A673 (cell line): ENCODE measurements around the gene RING1. TPM values are rescaled to one million over a fixed set of nuclear protein-coding genes. Genes with fewer than 3 reads are reported as not detected.

ENCODE experiments used
- BruUV-seq: library from RNA; stranded (reverse); fragments of 400-500 nt; replicated peaks from 2 replicates; lab custom pipeline; 2021; lab: Mats Ljungman, UMichigan
- CTCF ChIA-PET: fragments of 300-600 bp; sonication (Branson Sonifier 250); formaldehyde crosslinking; loops from one replicate; lab custom pipeline; 2022; ENCODE audit warnings: antibody characterized with exemption; lab: Charles Lee
- POLR2A ChIA-PET: fragments of 300-600 bp; sonication (Branson Sonifier 250); formaldehyde crosslinking; loops from one replicate; lab custom pipeline; 2022; ENCODE audit warnings: antibody characterized with exemption; ENCODE audit not compliant: low non-redundant PET; lab: Charles Lee
- DNase-seq: peaks from one replicate; pipeline ENCODE4 v3.0.0-alpha.2; 2015; ENCODE audit warnings: low spot score
- H3K27ac ChIP-seq: fragments of 200-600 bp; sonication (generic); 2 replicates; pipeline ENCODE4 v1.5.1; 2016; ENCODE audit warnings: mixed run types, low read depth, mild to moderate bottlenecking, mixed read lengths, antibody characterized with exemption, low read length; ENCODE audit not compliant: poor library complexity, severe bottlenecking
- H3K27me3 ChIP-seq: fragments of 200-600 bp; sonication (generic); replicated peaks from 2 replicates; pipeline ENCODE4 v1.6.1; 2017; ENCODE audit warnings: mixed run types, low read depth, mild to moderate bottlenecking, mixed read lengths, antibody characterized with exemption, low read length; ENCODE audit not compliant: insufficient read depth, poor library complexity
- H3K36me3 ChIP-seq: fragments of 200-600 bp; sonication (generic); 2 replicates; pipeline ENCODE4 v1.6.1; 2016; ENCODE audit warnings: mixed run types, mild to moderate bottlenecking, mixed read lengths, antibody characterized with exemption, low read length; ENCODE audit not compliant: insufficient read depth, poor library complexity, severe bottlenecking
- H3K4me1 ChIP-seq: fragments of 200-600 bp; sonication (generic); 2 replicates; pipeline ENCODE4 v1.6.1; 2017; ENCODE audit warnings: mixed run types, mild to moderate bottlenecking, mixed read lengths, antibody characterized with exemption, low read length; ENCODE audit not compliant: insufficient read depth, poor library complexity, severe bottlenecking
- H3K4me3 ChIP-seq: fragments of 200-600 bp; sonication (generic); 2 replicates; pipeline ENCODE4 v1.5.1; 2016; ENCODE audit warnings: low read depth, mixed run types, mild to moderate bottlenecking, mixed read lengths, low read length; ENCODE audit not compliant: poor library complexity, severe bottlenecking
- H3K9me3 ChIP-seq: fragments of 200-600 bp; sonication (generic); 2 replicates; pipeline ENCODE4 v1.6.1; 2016; ENCODE audit warnings: mixed run types, low read depth, mild to moderate bottlenecking, mixed read lengths, antibody characterized with exemption, low read length; ENCODE audit not compliant: poor library complexity, severe bottlenecking
- CTCF ChIP-seq: fragments of 300-800, 200-600 bp; sonication (generic); conservative IDR thresholded peaks from 2 replicates; pipeline ENCODE4 v1.5.1; 2017; ENCODE audit warnings: low read depth, mild to moderate bottlenecking, antibody characterized with exemption, low read length, moderate library complexity, mixed read lengths
- EZH2 ChIP-seq: fragments of 200-600 bp; sonication (generic); IDR thresholded peaks from 2 replicates; pipeline ENCODE4 v1.6.1; 2017; ENCODE audit warnings: borderline replicate concordance, low read depth, mild to moderate bottlenecking, mixed read lengths, antibody characterized with exemption, low read length; ENCODE audit not compliant: poor library complexity, severe bottlenecking
- intact Hi-C: fragments of 100-400 bp; cut with micrococcal nuclease; formaldehyde crosslinking; loops from one replicate; pipeline ENCODE4 v1.10.0; 2022; ENCODE audit not compliant: unreplicated experiment
- total RNA-seq: library from RNA; stranded (reverse); gene quantifications from 2 replicates; pipeline ENCODE4 v1.2.3, GENCODE V29; 2021

Gene RING1
- total RNA-seq, 1 experiment from 2014 or later, result 43.3 TPM

- Histone ChIP-seq H3K36me3 (no peaks in the 10 kb centered on the region), H3K27me3 (no peaks in the 10 kb centered on the region), H3K4me1 (no peaks in the 10 kb centered on the region), H3K9me3 (no peaks in the 10 kb centered on the region), H3K4me3 (no peak overlapping the region), H3K27ac (no peak overlapping the region)
- intact Hi-C loops, result no loop called here
- DNase-seq, result no peak
- no TSS peak for BruUV-seq
- TF ChIP-seq CTCF (no peak), EZH2 (no peak)
- CTCF ChIA-PET, result no interaction called here
- POLR2A ChIA-PET, result no interaction called here
These were observed 28.6 kb downstream of the RING1 start for GRCh38 chr6:33236852-33237251.

GRCh38 chr6:33237741-33238140, 29.4 kb downstream of the RING1 start:
- no peaks in the 10 kb centered on the region for H3K9me3 ChIP-seq
- no peak overlapping the region for H3K4me3 ChIP-seq
- no peaks in the 10 kb centered on the region for H3K36me3 ChIP-seq
- CTCF ChIA-PET, result no interaction called here
- no peak overlapping the region for H3K27ac ChIP-seq
- no peaks in the 10 kb centered on the region for H3K27me3 ChIP-seq
- H3K4me1 ChIP-seq, result no peaks in the 10 kb centered on the region
- POLR2A ChIA-PET, result no interaction called here
- TF ChIP-seq EZH2 (no peak), CTCF (no peak)
- DNase-seq, result no peak
- intact Hi-C loops, result no loop called here
- BruUV-seq, result no TSS peak

GRCh38 chr6:33241968-33242367, 33.7 kb downstream of the RING1 start:
- Histone ChIP-seq H3K27ac (no peak overlapping the region), H3K36me3 (no peaks in the 10 kb centered on the region), H3K27me3 (no peaks in the 10 kb centered on the region), H3K4me1 (no peaks in the 10 kb centered on the region), H3K9me3 (no peaks in the 10 kb centered on the region), H3K4me3 (no peak overlapping the region)
- TF ChIP-seq EZH2 (no peak), CTCF (no peak)
- POLR2A ChIA-PET, result no interaction called here
- CTCF ChIA-PET, result interaction anchor here (0.7 kb wide), 1 partner anchor 233 kb away, joined by 3 read pairs; the partner anchor contains the start of gene HLA-DOA
- BruUV-seq, result no TSS peak
- DNase-seq, result no peak
- intact Hi-C loops, result no loop called here
